ENCODE data around the gene FASN.

The FASN gene

DNA sequence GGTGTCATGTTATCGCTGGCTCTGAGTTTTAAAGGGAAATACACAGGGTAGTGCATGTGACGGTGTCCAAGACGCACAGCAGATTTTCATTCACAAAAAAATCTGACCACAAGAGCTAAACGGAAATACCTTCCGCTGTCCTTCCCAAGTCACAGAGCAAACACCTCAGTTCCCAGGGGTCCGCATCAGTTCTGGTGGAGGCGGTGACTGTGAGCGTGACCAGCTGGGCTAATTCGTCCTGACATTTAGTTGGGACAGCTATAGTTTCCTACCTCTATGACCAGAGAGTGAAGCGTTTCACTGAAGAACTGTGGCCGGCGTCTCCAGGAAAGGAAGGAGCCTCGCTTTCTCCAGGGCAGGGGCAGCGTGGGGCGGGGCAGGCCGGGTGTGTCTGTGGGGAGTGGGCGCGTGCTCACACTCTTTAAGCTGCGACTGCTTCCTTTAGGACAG is 10.5 kb upstream of the FASN start:
- TF ChIP-seq EZH2 (optimal IDR thresholded peaks at IDR 0.05; ENCODE audit: low read depth, low read length) (no peak), EZH2phosphoT487 (IDR thresholded peaks at IDR 0.05; ENCODE audit: low read length) (no peak), CTCF (IDR thresholded peaks at IDR 0.05; ENCODE audit: low read length) (no peak)
- no peak overlapping the region for H3K4me2 ChIP-seq (ENCODE audit: low read depth, low read length)
- H3F3A ChIP-seq (ENCODE audit: insufficient read depth, low read length) = peaks cover 6% of the 10 kb centered on the region; the same call in 1 of the 2 replicates
- H3K27ac ChIP-seq (ENCODE audit: low read length) = no peak overlapping the region
- no peak overlapping the region for H3K4me3 ChIP-seq (ENCODE audit: low read length)
- H2AFZ ChIP-seq (ENCODE audit: low read length) = no peak overlapping the region
- no peaks in the 10 kb centered on the region for H3K36me3 ChIP-seq (replicated peaks; ENCODE audit: insufficient read depth, low read length)
- no peak overlapping the region for H3K9ac ChIP-seq (ENCODE audit: low read length)
- DNase-seq = no peak
- peaks cover 15% of the 10 kb centered on the region for H3K79me2 ChIP-seq (ENCODE audit: low read length)
- no peaks in the 10 kb centered on the region for H3K9me3 ChIP-seq (replicated peaks; ENCODE audit: insufficient read depth, low read length)
- H4K20me1 ChIP-seq (ENCODE audit: insufficient read depth, low read length) = no peaks in the 10 kb centered on the region
- H3K4me1 ChIP-seq (ENCODE audit: low read length) = peaks cover 12% of the 10 kb centered on the region
- H3K9me2 ChIP-seq (replicated peaks; ENCODE audit: insufficient read depth, low read length) = no peaks in the 10 kb centered on the region
- no peaks in the 10 kb centered on the region for H3K27me3 ChIP-seq (replicated peaks; ENCODE audit: insufficient read depth, low read length)

DNA sequence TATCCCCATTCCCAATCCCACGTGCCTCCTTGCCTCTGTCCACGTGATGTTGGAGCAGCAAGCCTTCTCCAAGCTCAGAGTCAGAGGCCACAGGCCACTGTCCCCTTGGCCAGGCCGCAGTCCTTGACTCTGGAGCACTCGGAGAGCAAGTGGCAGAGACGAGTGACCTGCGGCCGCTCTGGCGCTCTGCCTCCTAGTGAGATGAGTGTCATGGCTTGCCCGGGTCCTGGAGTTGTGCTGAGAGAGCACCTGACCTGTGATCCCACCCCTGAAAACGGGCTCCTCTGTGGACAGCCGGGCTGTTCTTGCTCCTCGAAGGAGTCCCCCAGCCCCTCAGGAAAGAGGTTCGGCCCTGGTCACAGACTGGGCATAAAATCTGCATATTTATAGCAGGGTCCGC is 10.0 kb upstream of the FASN start:
- DNase-seq = no peak
- Histone ChIP-seq H3K4me3 (ENCODE audit: low read length) (no peak overlapping the region), H2AFZ (ENCODE audit: low read length) (no peak overlapping the region), H3K79me2 (ENCODE audit: low read length) (peaks cover 15% of the 10 kb centered on the region), H3K4me1 (ENCODE audit: low read length) (peaks cover 12% of the 10 kb centered on the region), H3F3A (ENCODE audit: insufficient read depth, low read length) (peaks cover 6% of the 10 kb centered on the region; the same call in 1 of the 2 replicates), H3K4me2 (ENCODE audit: low read depth, low read length) (no peak overlapping the region), H3K36me3 (replicated peaks; ENCODE audit: insufficient read depth, low read length) (no peaks in the 10 kb centered on the region), H3K27ac (ENCODE audit: low read length) (no peak overlapping the region), H3K9me3 (replicated peaks; ENCODE audit: insufficient read depth, low read length) (no peaks in the 10 kb centered on the region), H3K9me2 (replicated peaks; ENCODE audit: insufficient read depth, low read length) (no peaks in the 10 kb centered on the region), H3K27me3 (replicated peaks; ENCODE audit: insufficient read depth, low read length) (no peaks in the 10 kb centered on the region), H4K20me1 (ENCODE audit: insufficient read depth, low read length) (no peaks in the 10 kb centered on the region), H3K9ac (ENCODE audit: low read length) (no peak overlapping the region)
- TF ChIP-seq CTCF (IDR thresholded peaks at IDR 0.05; ENCODE audit: low read length) = no peak
- no peak for TF ChIP-seq EZH2phosphoT487 (IDR thresholded peaks at IDR 0.05; ENCODE audit: low read length)
- no peak for TF ChIP-seq EZH2 (optimal IDR thresholded peaks at IDR 0.05; ENCODE audit: low read depth, low read length)

GRCh38 chr17:82107341-82107860 is 9.4 kb upstream of the FASN start:
- no peaks in the 10 kb centered on the region for H3K9me3 ChIP-seq (replicated peaks; ENCODE audit: insufficient read depth, low read length)
- peaks cover 12% of the 10 kb centered on the region for H3K4me1 ChIP-seq (ENCODE audit: low read length)
- H2AFZ ChIP-seq (ENCODE audit: low read length) = no peak overlapping the region
- H3F3A ChIP-seq (ENCODE audit: insufficient read depth, low read length) = peaks cover 6% of the 10 kb centered on the region; the same call in 1 of the 2 replicates
- TF ChIP-seq CTCF (IDR thresholded peaks at IDR 0.05; ENCODE audit: low read length) = peak; percentile 23
- TF ChIP-seq EZH2phosphoT487 (IDR thresholded peaks at IDR 0.05; ENCODE audit: low read length) = no peak
- no peak for TF ChIP-seq EZH2 (optimal IDR thresholded peaks at IDR 0.05; ENCODE audit: low read depth, low read length)
- peaks cover 15% of the 10 kb centered on the region for H3K79me2 ChIP-seq (ENCODE audit: low read length)
- H3K27me3 ChIP-seq (replicated peaks; ENCODE audit: insufficient read depth, low read length) = no peaks in the 10 kb centered on the region
- H3K9ac ChIP-seq (ENCODE audit: low read length) = no peak overlapping the region
- no peaks in the 10 kb centered on the region for H4K20me1 ChIP-seq (ENCODE audit: insufficient read depth, low read length)
- no peaks in the 10 kb centered on the region for H3K36me3 ChIP-seq (replicated peaks; ENCODE audit: insufficient read depth, low read length)
- no peak overlapping the region for H3K4me3 ChIP-seq (ENCODE audit: low read length)
- H3K9me2 ChIP-seq (replicated peaks; ENCODE audit: insufficient read depth, low read length) = no peaks in the 10 kb centered on the region
- no peak for DNase-seq
- no peak overlapping the region for H3K4me2 ChIP-seq (ENCODE audit: low read depth, low read length)
- no peak overlapping the region for H3K27ac ChIP-seq (ENCODE audit: low read length)

All from MM.1S (cell line).